WTC11 (cell line): ENCODE measurements around the gene RASAL3. TPM values are rescaled to one million over a fixed set of nuclear protein-coding genes. Genes with fewer than 3 reads are reported as not detected.

Experiments used
- ATAC-seq: fragments of 200-7000 bp; cut with Tn5 transposase; 2 replicates; pipeline ENCODE4 v1.10.0; 2021; ENCODE audit warnings: mild to moderate bottlenecking, moderate library complexity
- CTCF ChIA-PET: fragments of 300-600 bp; sonication (Branson Sonifier 250); formaldehyde crosslinking; loops from one replicate; lab custom pipeline; 2021; ENCODE audit warnings: antibody characterized with exemption; lab: Charles Lee
- POLR2A ChIA-PET: fragments of 350-600 bp; sonication (Branson Sonifier 250); formaldehyde crosslinking; loops from one replicate; lab custom pipeline; 2021; ENCODE audit warnings: antibody characterized with exemption; lab: Charles Lee
- DNase-seq: peaks from one replicate; pipeline ENCODE4 v3.0.0; 2021; ENCODE audit warnings: low spot score
- H3K27ac Mint-ChIP-seq: 2 replicates; pipeline ENCODE4 v1.8.0; 2021; ENCODE audit warnings: mixed read lengths
- H3K27me3 Mint-ChIP-seq: 2 replicates; pipeline ENCODE4 v1.8.0; 2021; ENCODE audit warnings: low read depth, mild to moderate bottlenecking, moderate library complexity, mixed read lengths
- H3K36me3 Mint-ChIP-seq: 2 replicates; pipeline ENCODE4 v1.8.0; 2021; ENCODE audit warnings: mixed read lengths
- H3K4me1 Mint-ChIP-seq: 2 replicates; pipeline ENCODE4 v1.8.0; 2022; ENCODE audit warnings: mixed read lengths
- H3K4me3 Mint-ChIP-seq: 2 replicates; pipeline ENCODE4 v1.8.0; 2021; ENCODE audit warnings: mild to moderate bottlenecking, moderate library complexity, mixed read lengths
- H3K9me3 Mint-ChIP-seq: 2 replicates; pipeline ENCODE4 v1.8.0; 2021; ENCODE audit warnings: mixed read lengths
- ARID4B ChIP-seq: sonication (generic); formaldehyde crosslinking; IDR thresholded peaks from 2 replicates; pipeline ENCODE4 v1.8.0; 2023; ENCODE audit warnings: missing genetic modification reagents, mild to moderate bottlenecking, borderline replicate concordance
- E2F1 ChIP-seq: sonication (generic); formaldehyde crosslinking; IDR thresholded peaks from 2 replicates; pipeline ENCODE4 v1.8.0; 2022; ENCODE audit warnings: mild to moderate bottlenecking, missing genetic modification reagents
- E2F4 ChIP-seq: sonication (generic); formaldehyde crosslinking; IDR thresholded peaks from 2 replicates; pipeline ENCODE4 v1.8.1; 2022; ENCODE audit warnings: low read depth, mild to moderate bottlenecking, moderate library complexity, missing genetic modification reagents, borderline replicate concordance
- FOXK1 ChIP-seq: sonication (generic); formaldehyde crosslinking; IDR thresholded peaks from 2 replicates; pipeline ENCODE4 v1.8.0; 2022; ENCODE audit warnings: mild to moderate bottlenecking, moderate library complexity, missing genetic modification reagents
- IRF1 ChIP-seq: sonication (generic); formaldehyde crosslinking; IDR thresholded peaks from 2 replicates; pipeline ENCODE4 v1.8.0; 2023; ENCODE audit warnings: missing genetic modification reagents
- IRF2 ChIP-seq: sonication (generic); formaldehyde crosslinking; IDR thresholded peaks from 2 replicates; pipeline ENCODE4 v1.8.0; 2022; ENCODE audit warnings: low read depth, missing genetic modification reagents, borderline replicate concordance
- MXD4 ChIP-seq: fragments of 250-450 bp; sonication (Bioruptor Pico); IDR thresholded peaks from 2 replicates; pipeline ENCODE4 v1.8.0; 2021; ENCODE audit warnings: mild to moderate bottlenecking, moderate library complexity, borderline replicate concordance
- MYBL2 ChIP-seq: sonication (generic); formaldehyde crosslinking; IDR thresholded peaks from 2 replicates; pipeline ENCODE4 v1.8.1; 2023; ENCODE audit warnings: mild to moderate bottlenecking, moderate library complexity, missing genetic modification reagents
- NFATC4 ChIP-seq: fragments of 250-450 bp; sonication (Bioruptor Pico); IDR thresholded peaks from 2 replicates; pipeline ENCODE4 v1.9.0; 2021; ENCODE audit warnings: mild to moderate bottlenecking
- OVOL2 ChIP-seq: fragments of 250-450 bp; sonication (Bioruptor Pico); IDR thresholded peaks from 2 replicates; pipeline ENCODE4 v1.9.0; 2021; ENCODE audit warnings: mild to moderate bottlenecking, borderline replicate concordance
- PRDM15 ChIP-seq: sonication (generic); formaldehyde crosslinking; IDR thresholded peaks from 2 replicates; pipeline ENCODE4 v1.8.0; 2022; ENCODE audit warnings: missing genetic modification reagents
- RORB ChIP-seq: fragments of 250-450 bp; sonication (Bioruptor Pico); IDR thresholded peaks from 2 replicates; pipeline ENCODE4 v1.9.0; 2021; ENCODE audit warnings: mild to moderate bottlenecking
- TCF7 ChIP-seq: sonication (generic); formaldehyde crosslinking; IDR thresholded peaks from 2 replicates; pipeline ENCODE4 v1.8.0; 2022; ENCODE audit warnings: mild to moderate bottlenecking, low read depth, missing genetic modification reagents, moderate library complexity
- TEAD1 ChIP-seq: sonication (generic); formaldehyde crosslinking; IDR thresholded peaks from 2 replicates; pipeline ENCODE4 v1.8.0; 2022; ENCODE audit warnings: mild to moderate bottlenecking, missing genetic modification reagents
- ZNF138 ChIP-seq: sonication (generic); formaldehyde crosslinking; conservative IDR thresholded peaks from 2 replicates; pipeline ENCODE4 v1.8.1; 2022; ENCODE audit warnings: mild to moderate bottlenecking, moderate library complexity, missing genetic modification reagents
- ZNF281 ChIP-seq: sonication (generic); formaldehyde crosslinking; IDR thresholded peaks from 2 replicates; pipeline ENCODE4 v1.8.0; 2023; ENCODE audit warnings: mild to moderate bottlenecking, missing genetic modification reagents
- ZNF317 ChIP-seq: sonication (generic); formaldehyde crosslinking; IDR thresholded peaks from 2 replicates; pipeline ENCODE4 v1.8.1; 2023; ENCODE audit warnings: low read depth, mild to moderate bottlenecking, moderate library complexity, missing genetic modification reagents, borderline replicate concordance
- ZNF416 ChIP-seq: fragments of 250-450 bp; sonication (Bioruptor Pico); IDR thresholded peaks from 2 replicates; pipeline ENCODE4 v1.9.0; 2021; ENCODE audit warnings: mild to moderate bottlenecking, inconsistent platforms
- ZNF423 ChIP-seq: fragments of 250-450 bp; sonication (Bioruptor Pico); IDR thresholded peaks from 2 replicates; pipeline ENCODE4 v2.1.2; 2022; ENCODE audit warnings: mild to moderate bottlenecking, moderate library complexity
- total RNA-seq: library from RNA; stranded (reverse); gene quantifications from 3 replicates; pipeline ENCODE4 v1.2.3, GENCODE V29; 2021

RASAL3 gene
- total RNA-seq, 1 experiment from 2014 or later, result 1.6 TPM

GRCh38 chr19:15448044-15448777 is 16.1 kb downstream of the RASAL3 start:
- DNase-seq, result no peak
- Mint-ChIP-seq H3K27me3 (peaks cover 27% of the 10 kb centered on the region), H3K9me3 (no peaks in the 10 kb centered on the region), H3K4me1 (peaks cover 9% of the 10 kb centered on the region), H3K36me3 (no peaks in the 10 kb centered on the region), H3K4me3 (peak overlapping the region; percentile 75), H3K27ac (no peak overlapping the region)
- no peak for ATAC-seq
- POLR2A ChIA-PET, result interaction anchor here (0.6 kb wide), 1 partner anchor 106 kb away, joined by 6 read pairs; no protein-coding TSS in a partner anchor
- no peak for TF ChIP-seq ZNF317 (CRISPR knock-in tag)
- no peak for TF ChIP-seq ARID4B (CRISPR knock-in tag)
- TF ChIP-seq FOXK1 (CRISPR knock-in tag), result no peak
- CTCF ChIA-PET, result interaction anchor here (1.5 kb wide), 1 partner anchor 29 kb away, joined by 4 read pairs; no protein-coding TSS in a partner anchor

GRCh38 chr19:15447057-15447456 is 17.3 kb downstream of the RASAL3 start:
- H3K9me3 Mint-ChIP-seq, result no peaks in the 10 kb centered on the region
- no peaks in the 10 kb centered on the region for H3K36me3 Mint-ChIP-seq
- ATAC-seq (no peak), DNase-seq (no peak)
- H3K4me3 Mint-ChIP-seq, result no peak overlapping the region
- ChIA-PET POLR2A (no interaction called here), CTCF (no interaction called here)
- no peak overlapping the region for H3K27ac Mint-ChIP-seq
- peaks cover 19% of the 10 kb centered on the region for H3K27me3 Mint-ChIP-seq
- peaks cover 9% of the 10 kb centered on the region for H3K4me1 Mint-ChIP-seq
- no peak for TF ChIP-seq ZNF281
- no peak for TF ChIP-seq E2F4 (CRISPR knock-in tag)
- TF ChIP-seq ZNF317 (CRISPR knock-in tag), result no peak
- no peak for TF ChIP-seq TCF7 (CRISPR knock-in tag)
- no peak for TF ChIP-seq ZNF416 (CRISPR knock-in tag)
- TF ChIP-seq TEAD1 (CRISPR knock-in tag), result no peak
- no peak for TF ChIP-seq IRF2 (CRISPR knock-in tag)
- no peak for TF ChIP-seq IRF1
- no peak for TF ChIP-seq OVOL2 (CRISPR knock-in tag)
- no peak for TF ChIP-seq E2F1 (CRISPR knock-in tag)
- TF ChIP-seq RORB (CRISPR knock-in tag), result no peak
- TF ChIP-seq ZNF138 (CRISPR knock-in tag), result no peak
- no peak for TF ChIP-seq MYBL2 (CRISPR knock-in tag)
- TF ChIP-seq MXD4, result no peak
- no peak for TF ChIP-seq ZNF423 (CRISPR knock-in tag)
- no peak for TF ChIP-seq NFATC4 (CRISPR knock-in tag)
- no peak for TF ChIP-seq PRDM15 (CRISPR knock-in tag)
